ENCODE results near the gene ZNF749. TPM values are rescaled to one million over a fixed set of nuclear protein-coding genes. Genes with fewer than 3 reads are reported as not detected.
A peak's percentile ranks its signal among the peaks of the same experiment; 100 is the strongest.

Gene ZNF749
- polyA plus RNA-seq, 1 experiment, result 10.0 TPM

DNA sequence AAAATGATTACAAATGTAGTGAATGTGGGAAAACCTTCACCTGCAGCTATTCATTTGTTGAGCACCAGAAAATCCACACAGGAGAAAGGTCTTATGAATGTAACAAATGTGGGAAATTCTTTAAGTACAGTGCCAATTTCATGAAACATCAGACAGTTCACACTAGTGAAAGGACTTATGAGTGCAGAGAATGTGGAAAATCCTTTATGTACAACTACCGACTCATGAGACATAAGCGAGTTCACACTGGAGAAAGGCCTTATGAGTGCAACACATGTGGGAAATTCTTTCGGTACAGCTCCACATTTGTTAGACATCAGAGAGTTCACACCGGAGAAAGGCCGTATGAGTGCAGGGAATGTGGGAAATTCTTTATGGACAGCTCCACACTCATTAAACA, 36.3 kb upstream of the ZNF749 start:
- no peak for TF ChIP-seq CTCF (IDR thresholded peaks at IDR 0.05; ENCODE audit: insufficient read depth, low read depth, low read length)
- Histone ChIP-seq H3K36me3 (ENCODE audit: control insufficient read depth, insufficient read depth, low read length) (peaks cover 24% of the 10 kb centered on the region), H3K4me3 (ENCODE audit: low read depth, low read length) (no peak overlapping the region), H3K27me3 (ENCODE audit: control insufficient read depth, insufficient read depth, low read length) (no peaks in the 10 kb centered on the region)
- no peak for DNase-seq (ENCODE audit: low read depth)
- ChIA-PET CTCF (no interaction called here), POLR2A (no interaction called here)

- POLR2A ChIA-PET, result no interaction called here
Observed at GRCh38 chr19:57403737-57404563, 31.2 kb upstream of the ZNF749 start.

DNA sequence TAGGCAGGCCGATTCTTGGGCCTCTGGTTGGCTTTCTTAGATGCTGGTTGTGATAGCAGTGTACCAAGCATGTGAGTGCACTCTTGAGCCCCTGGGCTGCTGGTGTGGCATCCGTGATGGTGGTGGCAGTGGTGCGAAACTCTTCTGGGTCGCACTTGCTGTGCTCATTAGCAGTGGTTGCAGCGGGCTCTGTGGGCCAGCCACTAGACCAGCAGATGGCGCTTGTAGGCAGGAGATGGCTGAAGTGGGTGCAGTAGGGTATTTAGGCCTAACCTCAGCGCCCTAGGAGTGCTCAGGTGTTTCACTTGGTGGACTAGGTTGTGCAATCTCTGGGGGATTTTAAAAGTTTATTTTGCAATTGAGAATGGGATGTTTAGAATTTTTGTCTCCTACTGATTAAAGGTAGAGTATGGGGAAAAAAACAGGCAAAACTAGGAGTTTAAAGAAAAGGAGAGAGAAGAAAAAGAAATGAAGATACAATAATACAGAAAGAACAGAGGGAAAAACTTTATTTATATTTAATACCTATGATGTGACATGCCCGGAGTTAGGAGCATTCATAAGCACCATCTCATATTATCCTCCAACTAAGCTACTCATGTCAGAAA, 28.5 kb upstream of the ZNF749 start:
- ChIA-PET CTCF (interaction anchor here (0.5 to 2.1 kb wide), 6 partner anchors 13 to 924 kb away, joined by 3 to 6 read pairs (median 3); partner anchors contain the start of gene ZNF274), POLR2A (no interaction called here)
- no peaks in the 10 kb centered on the region for H3K36me3 ChIP-seq (ENCODE audit: control insufficient read depth, insufficient read depth, low read length)
- peak; percentile 89 for TF ChIP-seq CTCF (IDR thresholded peaks at IDR 0.05; ENCODE audit: insufficient read depth, low read depth, low read length)
- no peak for DNase-seq (ENCODE audit: low read depth)
- H3K4me3 ChIP-seq (ENCODE audit: low read depth, low read length), result no peak overlapping the region
- no peaks in the 10 kb centered on the region for H3K27me3 ChIP-seq (ENCODE audit: control insufficient read depth, insufficient read depth, low read length)

More at GRCh38 chr19:57403737-57404563, 31.2 kb upstream of the ZNF749 start:
- Histone ChIP-seq H3K36me3 (ENCODE audit: control insufficient read depth, insufficient read depth, low read length) (peaks cover 3% of the 10 kb centered on the region), H3K4me3 (ENCODE audit: low read depth, low read length) (no peak overlapping the region), H3K27me3 (ENCODE audit: control insufficient read depth, insufficient read depth, low read length) (no peaks in the 10 kb centered on the region)
- DNase-seq (ENCODE audit: low read depth), result no peak
- CTCF ChIA-PET, result no interaction called here
- no peak for TF ChIP-seq CTCF (IDR thresholded peaks at IDR 0.05; ENCODE audit: insufficient read depth, low read depth, low read length)

DNA sequence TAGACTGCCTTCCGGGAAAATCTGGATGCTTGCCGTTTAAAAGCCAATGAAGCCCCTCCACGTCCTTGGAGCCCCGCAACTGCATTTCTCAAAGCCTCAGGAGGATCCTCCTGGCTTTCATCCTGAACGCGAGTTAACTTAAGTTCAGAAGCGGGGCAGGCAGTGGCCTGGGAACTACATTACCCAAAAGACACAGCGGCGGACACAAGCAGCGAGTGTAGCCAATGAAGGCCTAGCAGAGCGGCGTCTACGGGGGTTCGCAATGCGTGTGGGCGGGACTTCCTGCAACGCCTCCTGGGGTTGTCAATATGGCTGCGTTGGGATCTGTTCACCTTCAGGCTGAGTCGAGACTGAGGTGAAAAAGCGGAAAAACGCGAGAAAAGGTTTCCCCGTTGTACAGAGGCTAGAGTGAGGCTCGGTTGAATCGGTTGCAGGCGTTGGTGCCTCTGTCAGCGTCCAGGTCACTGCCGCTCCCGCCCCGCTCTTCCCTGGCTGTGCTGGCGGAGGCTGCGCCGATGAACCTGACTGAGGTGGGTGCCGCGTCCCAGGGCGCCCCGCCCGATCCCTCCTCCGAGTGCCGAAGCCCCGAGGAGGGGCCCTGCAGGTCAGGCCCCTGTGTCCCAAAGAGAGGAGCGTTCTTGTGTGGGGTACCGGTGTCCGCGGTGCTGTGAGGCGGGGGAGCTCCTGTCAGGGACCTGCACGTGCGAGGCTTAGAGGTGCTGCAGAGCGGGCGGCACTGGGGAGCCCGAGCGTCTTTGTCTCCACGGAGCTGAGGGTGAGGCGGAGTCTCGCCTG, 24.1 kb upstream of the ZNF749 start, which contains the start of gene ZNF17:
Gene ZNF17, plus strand, starts transcription at position 285 of the 795 bp plus-strand sequence. CDS start 2,455 bp downstream, outside the sequence.
- TF ChIP-seq CTCF (IDR thresholded peaks at IDR 0.05; ENCODE audit: insufficient read depth, low read depth, low read length), result no peak
- POLR2A ChIA-PET, result no interaction called here
- DNase-seq (ENCODE audit: low read depth), result peak; percentile 75

More for the DNA sequence above, 24.1 kb upstream of the ZNF749 start, which contains the start of gene ZNF17:
- peaks cover 2% of the 10 kb centered on the region; the same call in 1 of the 2 replicates for H3K36me3 ChIP-seq (ENCODE audit: control insufficient read depth, insufficient read depth, low read length)
- H3K4me3 ChIP-seq (ENCODE audit: low read depth, low read length), result peak within 1 kb of the TSS; percentile 77
- CTCF ChIA-PET, result interaction anchor here (0.6 kb wide), 1 partner anchor 14 kb away, joined by 3 read pairs; no protein-coding TSS in a partner anchor
- H3K27me3 ChIP-seq (ENCODE audit: control insufficient read depth, insufficient read depth, low read length), result no peaks in the 10 kb centered on the region

Measured in BJ (cell line).